Thoracic aorta (tissue), 2 donors: ENCODE results near the gene BMP8A. TPM values are rescaled to one million over a fixed set of nuclear protein-coding genes. Genes with fewer than 3 reads are reported as not detected.
A peak's percentile ranks its signal among the peaks of the same experiment; 100 is the strongest.
"Not testable (repeated sequence)": the region's sequence is repeated elsewhere in the genome, so short reads cannot be mapped to it uniquely, and the experiment has no call there.

Experiments
- ATAC-seq: fragments of 150-250 bp; one replicate; pipeline ENCODE4 v1.8.0; 2017; ENCODE audit warnings: low read depth; ENCODE audit not compliant: insufficient number of reproducible peaks, low FRiP score
- DNase-seq: peaks from one replicate; pipeline ENCODE4 v3.0.0-alpha.2; 2020; ENCODE audit warnings: low spot score
- H3K27ac ChIP-seq, 2 donors: fragments of 200-600 bp; sonication (generic); 1 replicate in 1 of 2; 2 replicates in 1 of 2; pipeline ENCODE4 v1.5.1; 2016; ENCODE audit warnings: mild to moderate bottlenecking in 2 of 2, moderate library complexity in 2 of 2
- H3K27me3 ChIP-seq: fragments of 200-600 bp; sonication (generic); replicated peaks from 2 replicates; pipeline ENCODE4 v1.6.0; 2016; ENCODE audit warnings: mild to moderate bottlenecking; ENCODE audit not compliant: insufficient read depth
- H3K36me3 ChIP-seq: fragments of 200-600 bp; sonication (generic); one replicate; pipeline ENCODE4 v1.5.1; 2016
- H3K4me1 ChIP-seq, 2 donors: fragments of 200-600 bp; sonication (generic); 1 replicate in 1 of 2; 2 replicates in 1 of 2; pipeline versions ENCODE4 v1.5.1 to v1.6.0; 2016; ENCODE audit warnings: low read depth in 2 of 2, mild to moderate bottlenecking in 1 of 2; ENCODE audit not compliant: control insufficient read depth in 1 of 2
- H3K4me3 ChIP-seq: fragments of 200-600 bp; sonication (generic); 2 replicates; pipeline ENCODE4 v1.5.1; 2016; ENCODE audit warnings: mild to moderate bottlenecking
- H3K9me3 ChIP-seq: fragments of 200-600 bp; sonication (generic); 2 replicates; pipeline ENCODE4 v1.5.1; 2016
- total RNA-seq, 2 donors: library from RNA; depleted of rRNA; stranded (reverse); fragments of >200 nt; gene quantifications; one replicate each; pipeline versions ENCODE4 v1.1.0 to v1.2.3, GENCODE V29; 2016
- TF ChIP-seq, protein P1 (sequence below): fragments of 200-600 bp; sonication (generic); IDR thresholded peaks from one replicate; pipeline ENCODE4 v1.5.1; 2019; ENCODE audit warnings: antibody characterized with exemption

BMP8A gene
- total RNA-seq, 2 donors from 2014 or later = not detected

DNA sequence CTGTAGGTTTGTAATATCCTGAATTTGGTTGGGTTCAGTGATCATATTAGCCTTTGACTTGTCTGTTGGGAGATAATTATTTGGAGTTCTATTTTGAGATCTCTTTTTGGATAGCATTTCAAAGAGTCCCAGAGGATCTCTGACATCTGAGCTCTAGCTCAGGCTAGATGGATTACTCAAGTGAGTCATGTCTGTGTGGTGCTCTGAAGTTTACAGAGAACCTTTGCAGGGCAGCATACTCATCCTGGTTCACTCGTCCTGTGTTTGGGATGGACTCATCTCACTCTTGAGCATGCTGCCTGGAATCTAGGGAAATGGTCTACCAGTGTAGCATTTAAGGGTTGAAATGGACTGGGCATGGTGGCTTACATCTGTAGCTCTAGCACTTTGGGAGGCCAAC lies 29.4 kb upstream of the BMP8A start:
- no peak for ATAC-seq
- TF ChIP-seq, protein P1, sequence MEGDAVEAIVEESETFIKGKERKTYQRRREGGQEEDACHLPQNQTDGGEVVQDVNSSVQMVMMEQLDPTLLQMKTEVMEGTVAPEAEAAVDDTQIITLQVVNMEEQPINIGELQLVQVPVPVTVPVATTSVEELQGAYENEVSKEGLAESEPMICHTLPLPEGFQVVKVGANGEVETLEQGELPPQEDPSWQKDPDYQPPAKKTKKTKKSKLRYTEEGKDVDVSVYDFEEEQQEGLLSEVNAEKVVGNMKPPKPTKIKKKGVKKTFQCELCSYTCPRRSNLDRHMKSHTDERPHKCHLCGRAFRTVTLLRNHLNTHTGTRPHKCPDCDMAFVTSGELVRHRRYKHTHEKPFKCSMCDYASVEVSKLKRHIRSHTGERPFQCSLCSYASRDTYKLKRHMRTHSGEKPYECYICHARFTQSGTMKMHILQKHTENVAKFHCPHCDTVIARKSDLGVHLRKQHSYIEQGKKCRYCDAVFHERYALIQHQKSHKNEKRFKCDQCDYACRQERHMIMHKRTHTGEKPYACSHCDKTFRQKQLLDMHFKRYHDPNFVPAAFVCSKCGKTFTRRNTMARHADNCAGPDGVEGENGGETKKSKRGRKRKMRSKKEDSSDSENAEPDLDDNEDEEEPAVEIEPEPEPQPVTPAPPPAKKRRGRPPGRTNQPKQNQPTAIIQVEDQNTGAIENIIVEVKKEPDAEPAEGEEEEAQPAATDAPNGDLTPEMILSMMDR = no peak
- H3K36me3 ChIP-seq = peaks cover 78% of the 10 kb centered on the region

DNA sequence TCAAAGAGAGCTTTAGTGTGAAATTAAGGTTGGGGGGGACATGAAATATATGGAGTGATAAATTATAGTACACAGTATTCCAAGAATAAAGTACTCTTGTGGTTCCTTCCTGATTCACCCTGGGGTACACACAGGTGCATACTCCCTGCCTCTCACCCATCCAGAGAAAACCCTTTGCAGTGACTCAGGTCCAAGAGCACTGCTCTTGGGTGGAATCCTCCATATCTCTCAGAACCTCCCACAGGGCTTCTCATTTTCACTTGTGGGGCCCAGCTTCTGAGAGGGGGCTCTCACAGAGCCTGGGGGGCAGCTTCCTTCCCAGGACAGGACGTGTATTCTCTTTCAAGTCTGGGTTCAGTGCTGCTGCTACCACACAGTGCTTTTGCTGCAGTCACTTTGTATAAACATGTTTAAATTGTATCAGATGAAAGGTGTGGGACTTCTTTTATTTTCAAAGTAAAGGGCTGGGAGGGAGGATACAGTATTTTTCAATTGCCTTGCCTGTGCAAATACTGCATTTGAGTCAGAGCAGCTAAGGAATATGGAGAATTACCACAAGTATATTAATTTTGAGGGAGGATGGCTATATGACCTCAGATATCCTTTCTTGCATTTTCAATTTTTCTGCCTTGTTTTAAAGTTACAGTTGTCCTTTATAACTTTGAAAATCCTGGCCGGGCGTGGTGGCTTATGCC lies 24.9 kb upstream of the BMP8A start:
- Histone ChIP-seq H3K36me3 (peaks cover 59% of the 10 kb centered on the region), H3K27ac (peak overlapping the region; percentile 39 to 46), H3K27me3 (no peaks in the 10 kb centered on the region), H3K9me3 (no peaks in the 10 kb centered on the region), H3K4me3 (no peak overlapping the region), H3K4me1 (peaks cover 4 to 13% of the 10 kb centered on the region in 2 donors)
- TF ChIP-seq, protein P1 = no peak
- no peak for DNase-seq
- no peak for ATAC-seq

More for the DNA sequence above, 29.4 kb upstream of the BMP8A start:
- Histone ChIP-seq H3K4me3 (no peak overlapping the region), H3K27me3 (no peaks in the 10 kb centered on the region), H3K4me1 (peaks cover 4 to 12% of the 10 kb centered on the region in 2 donors), H3K9me3 (no peaks in the 10 kb centered on the region), H3K27ac (no peak overlapping the region)
- DNase-seq = no peak

DNA sequence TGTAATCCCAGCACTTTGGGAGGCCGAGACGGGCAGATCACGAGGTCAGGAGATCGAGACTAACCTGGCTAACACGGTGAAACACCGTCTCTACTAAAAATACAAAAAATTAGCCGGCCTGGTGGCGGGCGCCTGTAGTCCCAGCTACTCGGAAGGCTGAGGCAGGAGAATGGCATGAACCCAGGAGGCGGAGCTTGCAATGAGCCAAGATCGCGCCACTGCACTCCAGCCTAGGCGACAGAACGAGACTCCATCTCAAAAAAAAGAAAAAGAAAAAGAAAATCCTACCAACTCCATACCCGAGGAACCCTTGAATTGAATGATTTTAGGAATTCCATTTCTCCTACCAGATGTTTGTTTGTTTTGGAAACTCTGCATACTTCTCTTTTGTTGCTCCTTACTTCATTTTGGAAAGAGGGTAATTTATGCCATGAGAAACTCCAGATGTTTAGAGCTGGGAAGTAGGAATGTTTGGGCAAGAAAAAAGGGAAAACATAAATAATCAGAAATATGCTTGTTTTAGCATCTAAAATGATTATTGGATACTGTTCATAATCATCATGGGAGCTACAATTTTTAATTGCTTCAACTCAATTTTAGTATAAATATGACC lies 24.2 kb upstream of the BMP8A start:
- H3K36me3 ChIP-seq = peaks cover 58% of the 10 kb centered on the region

DNA sequence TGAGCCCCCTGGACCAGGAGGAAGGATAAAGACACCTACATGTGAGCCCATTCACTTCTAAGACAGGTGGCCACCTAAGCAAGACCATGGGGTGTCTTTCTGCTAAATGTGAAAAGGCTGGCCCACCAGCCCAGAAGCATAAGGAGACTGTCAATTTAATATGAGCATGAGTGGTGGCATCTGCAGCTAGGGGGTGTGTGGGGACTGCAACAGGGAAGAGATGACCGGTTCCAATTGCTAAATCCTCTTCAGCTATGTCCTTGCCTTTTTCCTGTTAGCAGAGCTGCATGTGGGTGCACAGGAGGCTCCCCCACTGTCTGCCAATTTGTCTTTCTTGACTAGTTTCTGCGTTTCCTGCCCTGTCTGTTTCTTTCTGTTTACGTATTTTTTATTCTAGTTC lies 22.3 kb upstream of the BMP8A start:
- Histone ChIP-seq H3K27ac (no peak overlapping the region), H3K4me1 (peaks cover 4 to 13% of the 10 kb centered on the region in 2 donors), H3K9me3 (no peaks in the 10 kb centered on the region), H3K36me3 (peaks cover 43% of the 10 kb centered on the region), H3K4me3 (no peak overlapping the region), H3K27me3 (no peaks in the 10 kb centered on the region)
- TF ChIP-seq, protein P1 = no peak
- DNase-seq (no peak), ATAC-seq (no peak)

More for the DNA sequence above, 24.2 kb upstream of the BMP8A start:
- not testable (repeated sequence) for H3K9me3 ChIP-seq, H3K27me3 ChIP-seq, ATAC-seq, DNase-seq, H3K4me3 ChIP-seq
- H3K4me1 ChIP-seq = peaks cover 4 to 13% of the 10 kb centered on the region in 2 donors
- peak overlapping the region; percentile 39 to 46 for H3K27ac ChIP-seq

DNA sequence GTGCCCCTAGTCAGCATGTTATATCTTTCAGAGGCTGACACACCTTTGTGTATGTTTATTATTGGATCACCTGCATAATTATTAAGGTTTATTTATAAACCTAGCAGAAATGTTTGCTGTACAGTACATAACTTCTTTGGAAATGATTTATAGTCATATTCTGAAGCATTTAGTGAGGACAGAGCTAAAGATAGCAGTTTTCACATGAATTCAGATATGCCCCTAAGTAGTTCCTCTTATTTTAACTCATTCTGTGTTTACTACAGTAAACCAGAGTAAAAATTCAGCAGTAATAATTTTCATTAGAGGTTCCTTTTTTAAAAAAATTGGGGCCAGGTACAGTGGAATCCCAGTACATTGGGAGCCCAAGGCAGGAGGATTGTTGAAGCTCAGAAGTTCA lies 21.4 kb upstream of the BMP8A start:
- Histone ChIP-seq H3K4me1 (peaks cover 4 to 13% of the 10 kb centered on the region in 2 donors), H3K9me3 (no peaks in the 10 kb centered on the region), H3K27me3 (no peaks in the 10 kb centered on the region), H3K4me3 (no peak overlapping the region), H3K36me3 (peaks cover 39% of the 10 kb centered on the region), H3K27ac (no peak overlapping the region)
- TF ChIP-seq, protein P1 = no peak
- DNase-seq = no peak
- ATAC-seq = no peak
